ENCODE results near the gene SUN5. TPM values are rescaled to one million over a fixed set of nuclear protein-coding genes. Genes with fewer than 3 reads are reported as not detected.

SUN5 gene
- total and polyA plus RNA-seq, 2 of the 8 experiments (the other 6 are each of a cell fraction or from before 2014, with no cell fraction given): not detected

DNA sequence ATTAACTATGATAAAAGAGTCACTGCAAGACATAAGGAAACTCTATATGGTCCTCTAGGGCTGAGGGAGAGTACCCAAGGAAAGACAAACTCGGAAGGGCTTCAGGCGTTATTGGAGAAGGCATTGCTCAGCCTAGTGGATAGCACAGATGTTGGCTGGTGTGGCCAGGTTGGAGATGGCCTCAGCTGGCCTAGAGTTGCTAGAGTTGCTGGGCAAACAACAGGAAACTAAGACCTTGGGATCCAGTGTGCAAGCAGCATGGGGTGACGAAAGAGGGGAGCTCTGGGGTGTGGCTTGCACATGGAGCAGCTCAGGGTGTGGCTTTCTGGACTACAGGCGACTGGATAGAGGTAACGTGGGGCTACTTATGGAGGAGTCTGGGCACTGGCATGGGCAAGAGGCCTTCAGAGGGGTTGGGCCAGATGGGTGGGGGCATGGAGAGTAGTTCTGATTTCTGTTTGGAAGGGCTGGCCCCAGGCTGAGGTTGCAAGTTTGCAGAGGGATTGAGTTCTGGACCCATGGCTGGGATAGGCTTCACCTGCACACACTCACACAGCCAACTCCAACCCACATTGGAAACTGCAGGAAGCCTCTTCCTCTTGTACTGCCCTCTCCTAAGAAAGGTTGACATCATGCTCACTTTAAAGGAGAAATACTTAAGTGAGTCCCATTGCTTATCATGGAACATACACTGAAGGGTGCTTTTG is 22.0 kb upstream of the SUN5 start:
- H2AK5ac ChIP-seq (ENCODE audit: low read depth, low read length): no peak overlapping the region
- H3K23me2 ChIP-seq (ENCODE audit: low read depth, low read length): peaks cover 8% of the 10 kb centered on the region; the same call in 1 of the 2 replicates
- no peaks in the 10 kb centered on the region for H3K79me1 ChIP-seq (ENCODE audit: low read depth, low read length)
- no peak overlapping the region for H2BK20ac ChIP-seq (ENCODE audit: low read length)
- H4K20me1 ChIP-seq (replicated peaks in 1 of 2; ENCODE audit: control insufficient read depth in 1 of 2, insufficient read depth in 2 of 2, low read length in 2 of 2): peaks cover 0 to 5% of the 10 kb centered on the region in 2 experiments
- FAIRE-seq (no peak), DNase-seq (ENCODE audit: low read depth in 1 of 2, low spot score in 2 of 2) (no peak)
- no peak overlapping the region for H2BK120ac ChIP-seq (replicated peaks; ENCODE audit: low read depth, low read length)
- H3K79me2 ChIP-seq (ENCODE audit: control insufficient read depth in 1 of 2, insufficient read depth in 2 of 2, low read length in 2 of 2): no peaks in the 10 kb centered on the region
- H3K4me2 ChIP-seq (ENCODE audit: insufficient read depth in 1 of 2, low read depth in 2 of 2, low read length in 2 of 2): no peak overlapping the region
- no peak overlapping the region for H3K56ac ChIP-seq (replicated peaks; ENCODE audit: insufficient read length, low read depth, low read length)
- 79% methylated on average over 5 of the region's 5 CpGs; no CpG with 5 or more reads in 1 of the 2 experiments for WGBS, 2 experiments (ENCODE audit: extremely low coverage in 1 of 2, insufficient coverage in 1 of 2, insufficient read length in 1 of 2, insufficient replicate concordance in 2 of 2, low coverage in 1 of 2, low lambda C conversion rate in 2 of 2, missing lambda C conversion rate in 1 of 2)
- H3K9ac ChIP-seq (replicated peaks in 1 of 4; ENCODE audit: extremely low read depth in 1 of 4, low read depth in 3 of 4, low read length in 3 of 4): no peak overlapping the region
- H3K9me3 ChIP-seq (ENCODE audit: insufficient read depth in 2 of 2, low read depth in 1 of 2, low read length in 1 of 2): no peaks in the 10 kb centered on the region
- no peak overlapping the region for H3K27ac ChIP-seq (ENCODE audit: low read depth, low read length)
- no peak overlapping the region for H3K23ac ChIP-seq (ENCODE audit: insufficient read length)
- H3K18ac ChIP-seq (ENCODE audit: extremely low read depth, low read length): no peak overlapping the region
- no peak overlapping the region for H2BK5ac ChIP-seq (ENCODE audit: low read depth, low read length)
- no peak overlapping the region for H2BK15ac ChIP-seq (ENCODE audit: low read length)
- H3K27me3 ChIP-seq (replicated peaks in 1 of 4; ENCODE audit: control insufficient read depth in 3 of 4, extremely low read depth in 1 of 4, insufficient read depth in 3 of 4, low read length in 3 of 4): no peaks in the 10 kb centered on the region
- no peak overlapping the region for H4K5ac ChIP-seq (ENCODE audit: insufficient read length, low read depth, low read length)
- no peak overlapping the region for H4K91ac ChIP-seq (replicated peaks; ENCODE audit: insufficient read length, low read length)
- no peak overlapping the region for H3K4ac ChIP-seq (replicated peaks; ENCODE audit: insufficient read length, low read depth, low read length)
- no peak overlapping the region for H4K8ac ChIP-seq (ENCODE audit: extremely low read depth, insufficient read depth, low read length)
- H2AFZ ChIP-seq (ENCODE audit: low read length): no peak overlapping the region
- H3K4me3 ChIP-seq (ENCODE audit: extremely low read depth in 1 of 4, insufficient read depth in 2 of 4, low read depth in 3 of 4, low read length in 4 of 4): no peak overlapping the region
- ChIA-PET POLR2A (ENCODE audit: partially characterized antibody) (no interaction called here), CTCF (ENCODE audit: partially characterized antibody) (interaction anchor here (0.6 to 1.4 kb wide), 4 partner anchors 22 to 1216 kb away, joined by 3 to 5 read pairs (median 3); partner anchors contain the start of gene SUN5)
- no peaks in the 10 kb centered on the region for H3K36me3 ChIP-seq (ENCODE audit: control insufficient read depth in 2 of 4, insufficient read depth in 4 of 4, low read length in 3 of 4)
- H3K4me1 ChIP-seq (replicated peaks in 1 of 4; ENCODE audit: control insufficient read depth in 3 of 4, insufficient read depth in 4 of 4, low read length in 3 of 4): no peaks in the 10 kb centered on the region
- no peak overlapping the region for H2BK12ac ChIP-seq (ENCODE audit: low read depth, low read length)
- H3K14ac ChIP-seq (ENCODE audit: insufficient read length): no peak overlapping the region
- no peak for TF ChIP-seq ZNF274 (IDR thresholded peaks at IDR 0.05; ENCODE audit: borderline replicate concordance, extremely low read depth, low read length)
- no peak for TF ChIP-seq RXRA (IDR thresholded peaks at IDR 0.05; ENCODE audit: insufficient read depth, low read depth, low read length)
